Chondrocyte (in vitro differentiated cells): ENCODE measurements around the gene HORMAD2. TPM values are rescaled to one million over a fixed set of nuclear protein-coding genes. Genes with fewer than 3 reads are reported as not detected.

ENCODE experiments used
- DNase-seq: peaks from one replicate; pipeline ENCODE4 v3.0.0; 2021; ENCODE audit warnings: mixed read lengths, low spot score
- H3K27ac Mint-ChIP-seq: one replicate; pipeline ENCODE4 v1.8.0; 2021; ENCODE audit warnings: mild to moderate bottlenecking, moderate library complexity, mixed read lengths; ENCODE audit not compliant: unreplicated experiment
- H3K27me3 Mint-ChIP-seq: 2 replicates; pipeline ENCODE4 v1.8.0; 2021; ENCODE audit warnings: low read depth, mixed read lengths
- H3K36me3 Mint-ChIP-seq: 2 replicates; pipeline ENCODE4 v1.8.0; 2021; ENCODE audit warnings: low read depth, mixed read lengths
- H3K4me1 Mint-ChIP-seq: 2 replicates; pipeline ENCODE4 v1.8.0; 2021; ENCODE audit warnings: low read depth, mild to moderate bottlenecking, mixed read lengths
- H3K4me3 Mint-ChIP-seq: one replicate; pipeline ENCODE4 v1.8.0; 2021; ENCODE audit warnings: mild to moderate bottlenecking, moderate library complexity, mixed read lengths; ENCODE audit not compliant: unreplicated experiment
- H3K9me3 Mint-ChIP-seq: 2 replicates; pipeline ENCODE4 v1.8.0; 2021; ENCODE audit warnings: low read depth, mixed read lengths
- CTCF ChIP-seq: fragments of 200-600 bp; sonication (generic); IDR thresholded peaks from 2 replicates; pipeline ENCODE4 v1.5.0; 2021; ENCODE audit warnings: antibody characterized with exemption, mild to moderate bottlenecking, moderate library complexity
- total RNA-seq: library from RNA; stranded (reverse); gene quantifications from 3 replicates; pipeline ENCODE4 v1.2.1, GENCODE V29; 2021

The HORMAD2 gene
- total RNA-seq, 1 donor from 2014 or later, result not detected

- Mint-ChIP-seq H3K27ac (no peak overlapping the region), H3K36me3 (peaks cover 4% of the 10 kb centered on the region), H3K9me3 (no peaks in the 10 kb centered on the region), H3K27me3 (no peaks in the 10 kb centered on the region), H3K4me1 (peaks cover 9% of the 10 kb centered on the region), H3K4me3 (no peak overlapping the region)
- TF ChIP-seq CTCF, result no peak
- no peak for DNase-seq
These were observed 43.6 kb upstream of the HORMAD2 start for GRCh38 chr22:30036656-30037055.

DNA sequence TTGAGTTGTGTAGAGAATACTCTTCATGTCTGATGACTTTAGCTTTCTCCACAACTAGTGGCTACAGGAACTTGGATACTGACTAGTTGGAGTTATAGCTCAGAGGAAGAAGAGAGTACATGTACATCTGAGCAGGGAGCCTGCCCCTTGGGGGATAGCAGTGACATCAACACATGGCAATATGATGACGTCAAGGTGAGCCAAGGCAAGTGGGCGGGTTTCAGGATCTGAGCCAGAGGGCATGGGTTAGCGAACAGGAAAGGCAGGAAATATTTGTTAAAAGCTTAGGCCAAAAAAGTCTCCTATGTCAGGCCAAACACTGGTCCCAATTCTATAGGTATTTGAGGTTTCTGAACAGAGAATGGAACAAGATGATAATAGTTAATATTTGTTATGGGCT lies 42.0 kb upstream of the HORMAD2 start:
- H3K27me3 Mint-ChIP-seq, result no peaks in the 10 kb centered on the region
- no peak for DNase-seq
- no peak overlapping the region for H3K4me3 Mint-ChIP-seq
- H3K9me3 Mint-ChIP-seq, result no peaks in the 10 kb centered on the region
- H3K27ac Mint-ChIP-seq, result no peak overlapping the region
- peaks cover 4% of the 10 kb centered on the region for H3K36me3 Mint-ChIP-seq
- TF ChIP-seq CTCF, result no peak
- H3K4me1 Mint-ChIP-seq, result peaks cover 11% of the 10 kb centered on the region

- DNase-seq, result no peak
- Mint-ChIP-seq H3K36me3 (peaks cover 1% of the 10 kb centered on the region), H3K27ac (no peak overlapping the region), H3K4me3 (no peak overlapping the region), H3K4me1 (peaks cover 29% of the 10 kb centered on the region), H3K9me3 (no peaks in the 10 kb centered on the region), H3K27me3 (no peaks in the 10 kb centered on the region)
- no peak for TF ChIP-seq CTCF
These were observed 39.6 kb upstream of the HORMAD2 start for GRCh38 chr22:30040499-30041260.

DNA sequence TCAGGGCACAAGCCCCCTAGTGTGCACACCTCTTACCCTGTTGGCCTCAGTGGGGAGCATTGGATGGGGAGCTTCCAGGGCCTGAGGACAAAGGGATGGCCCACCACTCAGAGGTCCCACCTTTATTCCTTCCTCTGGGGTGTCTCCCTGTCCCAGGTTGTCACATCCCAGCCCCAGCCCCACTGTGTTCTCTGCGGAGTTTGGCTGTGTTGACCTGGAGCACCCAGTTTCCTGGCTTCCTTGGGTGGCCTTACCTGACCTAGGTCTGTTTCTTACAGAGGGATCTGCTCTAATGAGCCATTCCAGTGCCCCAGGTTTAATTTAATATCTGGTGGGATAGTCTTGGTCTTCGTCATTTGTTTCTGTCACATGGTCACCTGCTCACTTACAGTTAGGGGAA lies 38.8 kb upstream of the HORMAD2 start:
- no peak overlapping the region for H3K4me3 Mint-ChIP-seq
- no peak for TF ChIP-seq CTCF
- H3K9me3 Mint-ChIP-seq, result no peaks in the 10 kb centered on the region
- no peak overlapping the region for H3K27ac Mint-ChIP-seq
- H3K36me3 Mint-ChIP-seq, result no peaks in the 10 kb centered on the region
- H3K27me3 Mint-ChIP-seq, result no peaks in the 10 kb centered on the region
- H3K4me1 Mint-ChIP-seq, result peaks cover 28% of the 10 kb centered on the region
- DNase-seq, result no peak

DNA sequence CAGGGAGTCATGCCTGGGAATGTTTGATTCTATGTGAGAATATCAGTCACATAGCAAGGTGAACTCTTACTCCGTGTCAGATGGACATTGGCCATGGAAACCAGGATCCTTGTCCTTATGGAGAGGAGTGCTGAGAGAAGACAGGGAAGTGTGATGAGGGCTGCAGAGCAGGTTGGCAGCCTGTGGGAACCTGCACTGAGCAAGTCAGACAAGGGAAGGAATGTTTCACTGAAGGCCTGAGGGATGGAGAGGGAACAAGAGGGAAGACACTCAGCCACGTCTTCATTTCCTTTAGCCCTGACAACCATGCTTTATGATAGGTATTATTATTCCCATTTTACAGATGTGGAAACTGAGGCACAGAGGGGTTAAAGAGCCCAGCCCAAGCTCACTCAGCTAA lies 38.4 kb upstream of the HORMAD2 start:
- peaks cover 25% of the 10 kb centered on the region for H3K4me1 Mint-ChIP-seq
- no peak for TF ChIP-seq CTCF
- no peak overlapping the region for H3K27ac Mint-ChIP-seq
- no peaks in the 10 kb centered on the region for H3K36me3 Mint-ChIP-seq
- DNase-seq, result no peak
- H3K9me3 Mint-ChIP-seq, result no peaks in the 10 kb centered on the region
- no peaks in the 10 kb centered on the region for H3K27me3 Mint-ChIP-seq
- H3K4me3 Mint-ChIP-seq, result no peak overlapping the region
